ENCODE results near the gene BMPR1A. TPM values are rescaled to one million over a fixed set of nuclear protein-coding genes. Genes with fewer than 3 reads are reported as not detected.
A peak's percentile ranks its signal among the peaks of the same experiment; 100 is the strongest.

Gene BMPR1A
- total and polyA plus RNA-seq, 9 of the 15 experiments (the other 6 are each of a cell fraction or from before 2014, with no cell fraction given): 1.6 to 17.5 (median 9.1) TPM

- TF ChIP-seq, protein P1, sequence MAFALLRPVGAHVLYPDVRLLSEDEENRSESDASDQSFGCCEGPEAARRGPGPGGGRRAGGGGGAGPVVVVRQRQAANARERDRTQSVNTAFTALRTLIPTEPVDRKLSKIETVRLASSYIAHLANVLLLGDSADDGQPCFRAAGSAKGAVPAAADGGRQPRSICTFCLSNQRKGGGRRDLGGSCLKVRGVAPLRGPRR (CRISPR knock-in tag; IDR thresholded peaks at IDR 0.05): no peak
- no peak for TF ChIP-seq CSDE1 (IDR thresholded peaks at IDR 0.05)
- no peak for TF ChIP-seq BACH1 (tag; IDR thresholded peaks at IDR 0.05)
- no peak for TF ChIP-seq SP2 (IDR thresholded peaks at IDR 0.05; ENCODE audit: extremely low read depth, low read depth, low read length, poor library complexity, severe bottlenecking)
- TF ChIP-seq, protein P2, sequence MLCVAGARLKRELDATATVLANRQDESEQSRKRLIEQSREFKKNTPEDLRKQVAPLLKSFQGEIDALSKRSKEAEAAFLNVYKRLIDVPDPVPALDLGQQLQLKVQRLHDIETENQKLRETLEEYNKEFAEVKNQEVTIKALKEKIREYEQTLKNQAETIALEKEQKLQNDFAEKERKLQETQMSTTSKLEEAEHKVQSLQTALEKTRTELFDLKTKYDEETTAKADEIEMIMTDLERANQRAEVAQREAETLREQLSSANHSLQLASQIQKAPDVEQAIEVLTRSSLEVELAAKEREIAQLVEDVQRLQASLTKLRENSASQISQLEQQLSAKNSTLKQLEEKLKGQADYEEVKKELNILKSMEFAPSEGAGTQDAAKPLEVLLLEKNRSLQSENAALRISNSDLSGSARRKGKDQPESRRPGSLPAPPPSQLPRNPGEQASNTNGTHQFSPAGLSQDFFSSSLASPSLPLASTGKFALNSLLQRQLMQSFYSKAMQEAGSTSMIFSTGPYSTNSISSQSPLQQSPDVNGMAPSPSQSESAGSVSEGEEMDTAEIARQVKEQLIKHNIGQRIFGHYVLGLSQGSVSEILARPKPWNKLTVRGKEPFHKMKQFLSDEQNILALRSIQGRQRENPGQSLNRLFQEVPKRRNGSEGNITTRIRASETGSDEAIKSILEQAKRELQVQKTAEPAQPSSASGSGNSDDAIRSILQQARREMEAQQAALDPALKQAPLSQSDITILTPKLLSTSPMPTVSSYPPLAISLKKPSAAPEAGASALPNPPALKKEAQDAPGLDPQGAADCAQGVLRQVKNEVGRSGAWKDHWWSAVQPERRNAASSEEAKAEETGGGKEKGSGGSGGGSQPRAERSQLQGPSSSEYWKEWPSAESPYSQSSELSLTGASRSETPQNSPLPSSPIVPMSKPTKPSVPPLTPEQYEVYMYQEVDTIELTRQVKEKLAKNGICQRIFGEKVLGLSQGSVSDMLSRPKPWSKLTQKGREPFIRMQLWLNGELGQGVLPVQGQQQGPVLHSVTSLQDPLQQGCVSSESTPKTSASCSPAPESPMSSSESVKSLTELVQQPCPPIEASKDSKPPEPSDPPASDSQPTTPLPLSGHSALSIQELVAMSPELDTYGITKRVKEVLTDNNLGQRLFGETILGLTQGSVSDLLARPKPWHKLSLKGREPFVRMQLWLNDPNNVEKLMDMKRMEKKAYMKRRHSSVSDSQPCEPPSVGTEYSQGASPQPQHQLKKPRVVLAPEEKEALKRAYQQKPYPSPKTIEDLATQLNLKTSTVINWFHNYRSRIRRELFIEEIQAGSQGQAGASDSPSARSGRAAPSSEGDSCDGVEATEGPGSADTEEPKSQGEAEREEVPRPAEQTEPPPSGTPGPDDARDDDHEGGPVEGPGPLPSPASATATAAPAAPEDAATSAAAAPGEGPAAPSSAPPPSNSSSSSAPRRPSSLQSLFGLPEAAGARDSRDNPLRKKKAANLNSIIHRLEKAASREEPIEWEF (CRISPR knock-in tag; IDR thresholded peaks at IDR 0.05): no peak
- TF ChIP-seq NFE2 (IDR thresholded peaks at IDR 0.05; ENCODE audit: low read depth): no peak
- TF ChIP-seq FIP1L1 (IDR thresholded peaks at IDR 0.05; ENCODE audit: low read depth, low read length, poor library complexity, severe bottlenecking): peak; percentile 49
- no peak for TF ChIP-seq PCBP2 (IDR thresholded peaks at IDR 0.05; ENCODE audit: low read depth, low read length, poor library complexity, severe bottlenecking)
- TF ChIP-seq SIN3B (IDR thresholded peaks at IDR 0.05; ENCODE audit: low read depth): 0 out of 2 replicates have a peak, but pooled peaks have one; percentile 15
- TF ChIP-seq PML (IDR thresholded peaks at IDR 0.05; ENCODE audit: low read length): no peak; the same call in none of the 2 replicates
- TF ChIP-seq, protein P3, sequence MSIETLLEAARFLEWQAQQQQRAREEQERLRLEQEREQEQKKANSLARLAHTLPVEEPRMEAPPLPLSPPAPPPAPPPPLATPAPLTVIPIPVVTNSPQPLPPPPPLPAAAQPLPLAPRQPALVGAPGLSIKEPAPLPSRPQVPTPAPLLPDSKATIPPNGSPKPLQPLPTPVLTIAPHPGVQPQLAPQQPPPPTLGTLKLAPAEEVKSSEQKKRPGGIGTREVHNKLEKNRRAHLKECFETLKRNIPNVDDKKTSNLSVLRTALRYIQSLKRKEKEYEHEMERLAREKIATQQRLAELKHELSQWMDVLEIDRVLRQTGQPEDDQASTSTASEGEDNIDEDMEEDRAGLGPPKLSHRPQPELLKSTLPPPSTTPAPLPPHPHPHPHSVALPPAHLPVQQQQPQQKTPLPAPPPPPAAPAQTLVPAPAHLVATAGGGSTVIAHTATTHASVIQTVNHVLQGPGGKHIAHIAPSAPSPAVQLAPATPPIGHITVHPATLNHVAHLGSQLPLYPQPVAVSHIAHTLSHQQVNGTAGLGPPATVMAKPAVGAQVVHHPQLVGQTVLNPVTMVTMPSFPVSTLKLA (conservative IDR thresholded peaks at IDR 0.05): peak in 1 of 2 experiments; percentile 56; a peak in 1 of 4 replicates
- no peak for TF ChIP-seq MEF2D (tag; conservative IDR thresholded peaks at IDR 0.05; ENCODE audit: low read depth)
- no peak for TF ChIP-seq ZC3H11A (IDR thresholded peaks at IDR 0.05; ENCODE audit: low read depth, low read length)
- TF ChIP-seq WHSC1 (IDR thresholded peaks at IDR 0.05; ENCODE audit: low read length): no peak
- TF ChIP-seq THAP12 (CRISPR knock-in tag; IDR thresholded peaks at IDR 0.05): 0 out of 2 replicates have a peak, but pooled peaks have one; percentile 9
- no peak for TF ChIP-seq IFI16 (CRISPR knock-in tag; IDR thresholded peaks at IDR 0.05)
- peak; percentile 62 for TF ChIP-seq TEAD4 (IDR thresholded peaks at IDR 0.05; ENCODE audit: low read length)
- TF ChIP-seq TEAD4 (CRISPR knock-in tag; IDR thresholded peaks at IDR 0.05; ENCODE audit: borderline replicate concordance): peak; percentile 70; the same call in 1 of the 2 replicates
Observed at GRCh38 chr10:86755740-86756510, 494 bp upstream of the BMPR1A start (continued).

All from K562 (cell line).